DOHH2 (cell line): ENCODE data around the gene SLC8A1.

ENCODE experiments used
- CTCF ChIP-seq: fragments of 200-600 bp; sonication (generic); IDR thresholded peaks from one replicate; pipeline ENCODE4 v1.5.1; 2014; ENCODE audit warnings: antibody characterized with exemption, mild to moderate bottlenecking, low read depth, low read length; ENCODE audit not compliant: poor library complexity, severe bottlenecking
- EZH2phosphoT487 ChIP-seq: fragments of 200-600 bp; sonication (generic); IDR thresholded peaks from 2 replicates; pipeline ENCODE4 v1.6.1; 2017; ENCODE audit warnings: borderline replicate concordance, mild to moderate bottlenecking, antibody characterized with exemption, low read length, moderate library complexity, mixed read lengths

- TF ChIP-seq CTCF, result no peak
- TF ChIP-seq EZH2phosphoT487, result no peak
These were observed 366.1 kb downstream of the SLC8A1 start for GRCh38 chr2:40085786-40086185.
